Esophagus squamous epithelium (tissue), 5 donors: ENCODE data around the gene ADAP1. TPM values are rescaled to one million over a fixed set of nuclear protein-coding genes. Genes with fewer than 3 reads are reported as not detected.
"Not testable (repeated sequence)": the region's sequence is repeated elsewhere in the genome, so short reads cannot be mapped to it uniquely, and the experiment has no call there.

Experiments used
- DNase-seq: peaks from one replicate; lab custom pipeline; 2025; lab: John Stamatoyannopoulos, UW
- H3K27ac ChIP-seq, 4 donors: fragments of 200-600 bp; sonication (generic); one replicate each; pipeline ENCODE4 v1.5.1; 2016 to 2019; ENCODE audit warnings: mild to moderate bottlenecking in 1 of 4
- H3K27me3 ChIP-seq, 4 donors: fragments of 200-600 bp; sonication (generic); 1 replicate in 3 of 4; 2 replicates in 1 of 4; pipeline versions ENCODE4 v1.5.1 to v1.6.0; 2017 to 2021; ENCODE audit warnings: antibody characterized with exemption in 1 of 4
- H3K36me3 ChIP-seq, 3 donors: fragments of 200-600 bp; sonication (generic); one replicate each; pipeline ENCODE4 v1.5.1; 2016 to 2019
- H3K4me1 ChIP-seq, 3 donors: fragments of 200-600 bp; sonication (generic); one replicate each; pipeline ENCODE4 v1.5.1; 2017 to 2019
- H3K4me3 ChIP-seq, 4 donors: fragments of 200-600 bp; sonication (generic); 1 replicate in 3 of 4; 2 replicates in 1 of 4; pipeline ENCODE4 v1.5.1; 2016 to 2019; ENCODE audit warnings: mild to moderate bottlenecking in 2 of 4, moderate library complexity in 1 of 4
- H3K9me3 ChIP-seq, 3 donors: fragments of 200-600 bp; sonication (generic); one replicate each; pipeline ENCODE4 v1.5.1; 2016 to 2019
- POLR2A ChIP-seq, 4 donors: fragments of 450-650 bp; IDR thresholded peaks; one replicate each; pipeline ENCODE4 v1.6.1; 2017; ENCODE audit warnings: antibody characterized with exemption in 4 of 4, mild to moderate bottlenecking in 4 of 4, moderate library complexity in 3 of 4
- WGBS, 2 donors: methylation state at CpG; one replicate each; pipeline ENCODE4 v1.1.5; 2018; 5-methylcytosine and 5-hydroxymethylcytosine counted together
- intact Hi-C: fragments of 100-400 bp; cut with DNase I; formaldehyde crosslinking; loops from one replicate; pipeline ENCODE4 v1.15.0; 2022
- total RNA-seq, 4 donors: library from RNA; depleted of rRNA; stranded (reverse); fragments of >200 nt; gene quantifications; one replicate each; pipeline ENCODE4 v1.1.0, GENCODE V29; 2016
- TF ChIP-seq, protein P1 (sequence below), 6 experiments: fragments of 450-650 bp in 4 of 6; fragments of 200-600 bp in 2 of 6; sonication (generic) in 2 of 6; IDR thresholded peaks; one replicate each; pipeline ENCODE4 v1.5.1; 2016 to 2019; ENCODE audit warnings: antibody characterized with exemption in 6 of 6, mild to moderate bottlenecking in 4 of 6, moderate library complexity in 4 of 6
- donor health status: DM: yes; HTN: yes; CAD: no.

The ADAP1 gene
- total RNA-seq, 4 donors from 2014 or later: 6.0 to 13.7 (median 9.9) TPM

DNA sequence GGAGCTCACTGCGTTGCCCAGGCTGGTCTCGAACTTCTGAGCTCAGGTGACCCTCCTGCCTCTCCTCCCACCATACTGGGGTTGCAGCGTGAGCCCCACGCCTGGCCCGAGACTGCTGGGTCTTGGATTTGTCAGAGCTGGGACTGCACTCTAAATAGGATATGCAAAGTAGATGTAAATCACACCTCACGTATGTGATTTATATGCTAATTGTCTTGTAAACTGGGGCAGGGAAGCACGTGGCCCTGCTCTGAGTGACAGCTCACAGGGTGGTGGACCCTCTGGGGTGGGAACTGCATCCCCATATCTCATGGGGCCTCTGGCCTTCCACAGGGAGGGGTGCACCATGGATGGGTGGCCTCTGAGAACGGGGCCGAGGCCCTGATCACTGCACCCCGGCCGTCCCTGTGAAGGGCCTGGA is 44.0 kb downstream of the ADAP1 start:
- no peaks in the 10 kb centered on the region for H3K36me3 ChIP-seq
- TF ChIP-seq, protein P1, sequence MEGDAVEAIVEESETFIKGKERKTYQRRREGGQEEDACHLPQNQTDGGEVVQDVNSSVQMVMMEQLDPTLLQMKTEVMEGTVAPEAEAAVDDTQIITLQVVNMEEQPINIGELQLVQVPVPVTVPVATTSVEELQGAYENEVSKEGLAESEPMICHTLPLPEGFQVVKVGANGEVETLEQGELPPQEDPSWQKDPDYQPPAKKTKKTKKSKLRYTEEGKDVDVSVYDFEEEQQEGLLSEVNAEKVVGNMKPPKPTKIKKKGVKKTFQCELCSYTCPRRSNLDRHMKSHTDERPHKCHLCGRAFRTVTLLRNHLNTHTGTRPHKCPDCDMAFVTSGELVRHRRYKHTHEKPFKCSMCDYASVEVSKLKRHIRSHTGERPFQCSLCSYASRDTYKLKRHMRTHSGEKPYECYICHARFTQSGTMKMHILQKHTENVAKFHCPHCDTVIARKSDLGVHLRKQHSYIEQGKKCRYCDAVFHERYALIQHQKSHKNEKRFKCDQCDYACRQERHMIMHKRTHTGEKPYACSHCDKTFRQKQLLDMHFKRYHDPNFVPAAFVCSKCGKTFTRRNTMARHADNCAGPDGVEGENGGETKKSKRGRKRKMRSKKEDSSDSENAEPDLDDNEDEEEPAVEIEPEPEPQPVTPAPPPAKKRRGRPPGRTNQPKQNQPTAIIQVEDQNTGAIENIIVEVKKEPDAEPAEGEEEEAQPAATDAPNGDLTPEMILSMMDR (IDR thresholded peaks at IDR 0.05): no peak
- no peak for TF ChIP-seq POLR2A (IDR thresholded peaks at IDR 0.05)
- no peak for DNase-seq
- intact Hi-C loops: no loop called here
- H3K4me3 ChIP-seq: no peak overlapping the region
- H3K9me3 ChIP-seq: no peaks in the 10 kb centered on the region
- H3K27ac ChIP-seq: no peak overlapping the region
- 17 to 92% methylated on average over 1 to 4 of the region's 11 CpGs for WGBS, 2 donors
- no peaks in the 10 kb centered on the region for H3K27me3 ChIP-seq
- peaks cover 7 to 33% (median 16%) of the 10 kb centered on the region in 3 donors for H3K4me1 ChIP-seq

DNA sequence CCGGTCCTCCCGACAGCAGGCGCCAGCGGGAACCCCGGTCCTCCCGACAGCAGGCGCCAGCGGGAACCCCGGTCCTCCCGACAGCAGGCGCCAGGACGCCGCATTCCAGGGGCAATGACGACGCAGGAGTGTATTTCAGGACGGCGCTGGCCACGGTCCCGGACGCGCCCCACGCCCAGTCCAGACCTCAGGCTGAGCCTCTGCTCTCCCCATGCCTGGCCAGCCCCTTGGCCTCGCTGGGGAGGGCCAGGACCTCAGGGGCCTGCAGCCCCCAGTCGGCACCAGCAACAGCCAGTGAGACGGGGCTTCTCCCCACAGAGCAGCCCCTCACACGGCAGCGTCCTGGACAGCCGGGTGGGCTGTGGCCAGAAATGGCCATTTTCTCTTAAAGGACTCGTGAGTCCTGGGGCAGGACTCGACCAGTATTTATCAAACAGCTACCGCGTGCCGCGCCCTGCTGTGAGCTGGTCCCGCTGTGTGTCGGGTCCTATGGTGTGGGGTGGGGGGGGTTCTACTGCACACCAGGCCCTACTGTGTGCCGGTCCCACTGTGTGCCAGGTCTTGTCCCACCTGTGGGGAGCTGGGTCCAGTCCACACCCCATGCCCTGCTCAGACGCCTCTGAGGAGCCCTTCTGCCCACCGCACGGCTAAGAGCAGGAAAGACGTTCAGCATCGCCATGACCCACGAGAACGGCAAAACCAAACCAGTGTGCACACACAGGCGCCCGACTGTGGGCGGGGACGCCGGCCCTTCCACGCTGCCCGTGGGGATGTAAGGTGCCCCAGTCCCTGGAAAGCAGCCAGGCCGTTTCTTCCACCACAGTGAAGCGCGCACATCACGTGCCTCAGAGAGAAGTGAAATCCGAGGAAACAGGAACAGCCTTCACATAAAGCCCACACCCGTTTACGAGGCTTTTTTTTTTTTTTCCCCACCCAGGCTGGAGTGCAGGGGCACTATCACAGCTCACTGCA is 44.8 kb downstream of the ADAP1 start:
- WGBS, 2 donors: 51 to 83% methylated on average over 20 to 23 of the region's 58 CpGs
- Histone ChIP-seq H3K36me3 (no peaks in the 10 kb centered on the region), H3K27ac (peak overlapping the region in 1 of 4 donors; percentile 42), H3K4me3 (peak overlapping the region in 3 of 4 donors; percentile 32 to 57 (median 41)), H3K27me3 (peaks cover 0 to 5% (median 0%) of the 10 kb centered on the region in 4 donors), H3K9me3 (no peaks in the 10 kb centered on the region), H3K4me1 (peaks cover 7 to 30% (median 13%) of the 10 kb centered on the region in 3 donors)
- DNase-seq: no peak
- intact Hi-C loops: no loop called here
- no peak for TF ChIP-seq POLR2A (IDR thresholded peaks at IDR 0.05)
- TF ChIP-seq, protein P1 (IDR thresholded peaks at IDR 0.05): no peak

DNA sequence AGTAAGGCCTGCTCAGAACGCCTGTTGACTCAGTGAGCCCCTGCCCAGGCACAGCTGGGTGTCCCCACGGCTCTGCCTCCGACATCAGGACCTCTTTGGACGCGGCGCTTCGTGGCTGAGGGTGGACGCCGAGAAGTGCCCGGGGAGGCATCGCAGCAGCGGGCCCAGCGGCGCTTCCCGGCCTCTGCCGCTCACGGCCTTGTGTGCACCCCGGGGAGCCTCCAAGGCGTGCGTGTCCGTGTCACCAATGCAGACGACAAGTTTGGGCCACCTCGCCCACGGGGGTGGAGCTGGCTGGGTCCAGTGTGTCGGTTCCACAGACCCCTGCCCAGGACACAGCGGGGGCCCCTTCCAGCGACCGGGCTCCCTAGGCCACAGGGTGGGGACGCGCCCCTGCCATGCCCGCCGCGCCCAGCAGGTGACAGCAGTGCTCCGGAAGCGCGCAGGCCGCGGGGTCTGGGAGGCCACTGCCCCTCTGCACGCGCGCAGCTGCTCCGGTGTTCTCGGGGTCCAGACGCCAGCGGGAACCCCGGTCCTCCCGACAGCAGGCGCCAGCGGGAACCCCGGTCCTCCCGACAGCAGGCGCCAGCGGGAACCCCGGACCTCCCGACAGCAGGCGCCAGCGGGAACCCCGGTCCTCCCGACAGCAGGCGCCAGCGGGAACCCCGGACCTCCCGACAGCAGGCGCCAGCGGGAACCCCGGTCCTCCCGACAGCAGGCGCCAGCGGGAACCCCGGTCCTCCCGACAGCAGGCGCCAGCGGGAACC is 45.7 kb downstream of the ADAP1 start:
- H3K36me3 ChIP-seq, intact Hi-C loops, H3K27ac ChIP-seq, H3K27me3 ChIP-seq, H3K9me3 ChIP-seq, DNase-seq: not testable (repeated sequence)
- no CpG with 5 or more reads among the region's 73 CpGs for WGBS, 2 donors
- Histone ChIP-seq H3K4me1 (peaks cover under 1 to 26% (median 5%) of the 10 kb centered on the region in 3 donors), H3K4me3 (peak overlapping the region in 3 of 4 donors; percentile 32 to 57 (median 41))
- TF ChIP-seq, protein P1 (IDR thresholded peaks at IDR 0.05): peak; percentile 61 to 91 (median 80)

DNA sequence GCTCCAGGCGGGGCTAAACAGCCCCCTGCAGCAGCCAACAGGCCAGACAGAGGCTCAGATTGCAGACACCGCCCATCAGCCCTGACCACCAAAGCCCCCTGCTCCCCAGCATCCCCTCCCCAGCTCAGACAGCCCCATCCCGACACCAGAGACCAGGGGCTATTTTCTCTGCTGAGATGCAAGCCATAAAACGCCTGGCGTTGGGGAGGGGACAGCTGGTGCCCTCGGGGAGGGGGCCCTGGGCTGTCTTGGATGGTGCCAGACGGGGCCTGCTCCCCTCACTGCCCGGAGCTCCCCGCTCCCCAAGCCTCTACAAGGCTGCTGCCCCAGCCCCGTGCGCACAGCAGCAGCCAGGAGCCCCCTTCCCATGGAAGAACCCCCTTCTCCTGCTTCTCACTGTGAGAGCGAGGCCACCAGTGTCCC is 46.3 kb downstream of the ADAP1 start:
- TF ChIP-seq, protein P1 (IDR thresholded peaks at IDR 0.05): no peak
- TF ChIP-seq POLR2A (IDR thresholded peaks at IDR 0.05): no peak
- no peak overlapping the region for H3K4me3 ChIP-seq
- H3K36me3 ChIP-seq: no peaks in the 10 kb centered on the region
- WGBS, 2 donors: 100% methylated on average over 2 of the region's 12 CpGs; no CpG with 5 or more reads in 1 of the 2 donors
- no peak for DNase-seq
- intact Hi-C loops: no loop called here
- H3K4me1 ChIP-seq: peaks cover 0 to 22% (median 4%) of the 10 kb centered on the region in 3 donors
- peaks cover 0 to 9% (median 0%) of the 10 kb centered on the region in 4 donors for H3K27me3 ChIP-seq
- H3K9me3 ChIP-seq: no peaks in the 10 kb centered on the region
- no peak overlapping the region for H3K27ac ChIP-seq
